K562 (cell line): Measurements from ENCODE around the gene LPAR2. TPM values are rescaled to one million over a fixed set of nuclear protein-coding genes. Genes with fewer than 3 reads are reported as not detected.
A peak's percentile ranks its signal among the peaks of the same experiment; 100 is the strongest.

Experiments
- ATAC-seq: fragments of 200-7000 bp; cut with Tn5 transposase; 3 replicates; pipeline ENCODE4 v1.9.1; 2020; ENCODE audit warnings: moderate library complexity
- BruUV-seq: library from RNA; stranded (reverse); fragments of 400-500 nt; replicated peaks from 2 replicates; lab custom pipeline; 2021; lab: Mats Ljungman, UMichigan
- CTCF ChIA-PET: fragments of 300-600 bp; formaldehyde crosslinking; extraction: SDS; loops from one replicate; lab custom pipeline; 2021; ENCODE audit warnings: low intra/inter-chr PET ratio; lab: Yijun Ruan, JAX
- POLR2A ChIA-PET: fragments of 300-600, 350-650 bp; sonication (Branson Sonifier 250); formaldehyde crosslinking; extraction: SDS; loops from one replicate; lab custom pipeline; 2021; ENCODE audit warnings: antibody characterized with exemption, inconsistent platforms; lab: Yijun Ruan, JAX
- DNase-seq, 4 experiments: peaks; one replicate each; pipeline versions ENCODE4 v3.0.0 to v3.0.0-alpha.2; 2011 to 2018; ENCODE audit warnings: low spot score in 3 of 4, mixed read lengths in 3 of 4; ENCODE audit errors: extremely low read depth in 1 of 4
- FAIRE-seq: peaks from 2 replicates; lab custom pipeline; 2011; peaks lifted over from hg19 to GRCh38; lab: Jason Lieb, UNC
- H2AFZ ChIP-seq: 2 replicates; pipeline ENCODE4 v1.6.0; 2011; ENCODE audit warnings: low read depth, low read length, control low read depth, inconsistent platforms
- H3K27ac ChIP-seq: fragments of 200-600 bp; 3 replicates; pipeline ENCODE4 v1.8.0; 2011; ENCODE audit warnings: low read depth, mild to moderate bottlenecking, control low read depth, inconsistent platforms, low read length, moderate library complexity, mixed read lengths; ENCODE audit errors: extremely low read depth
- H3K27me3 ChIP-seq, 2 experiments: fragments of 300-600 bp in 1 of 2; 2 replicates in 1 of 2; 3 replicates in 1 of 2; pipeline versions ENCODE4 v1.6.0 to v1.8.0; 2011; ENCODE audit warnings: inconsistent platforms in 2 of 2, low read length in 2 of 2, mild to moderate bottlenecking in 1 of 2, mixed read lengths in 1 of 2, moderate library complexity in 1 of 2; ENCODE audit not compliant: control insufficient read depth in 2 of 2, insufficient read depth in 2 of 2
- H3K36me3 ChIP-seq: fragments of 300-600 bp; 3 replicates; pipeline ENCODE4 v1.8.0; 2011; ENCODE audit warnings: mild to moderate bottlenecking, low read length, inconsistent platforms; ENCODE audit not compliant: control insufficient read depth, insufficient read depth
- H3K4me1 ChIP-seq, 2 experiments: fragments of 200-600 bp in 1 of 2; replicated peaks in 1 of 2; 2 replicates in 1 of 2; 3 replicates in 1 of 2; pipeline versions ENCODE4 v1.5.1 to v1.8.0; 2011; ENCODE audit warnings: inconsistent platforms in 2 of 2, low read length in 2 of 2, mild to moderate bottlenecking in 1 of 2, mixed read lengths in 1 of 2, moderate library complexity in 1 of 2; ENCODE audit not compliant: control insufficient read depth in 2 of 2, insufficient read depth in 2 of 2
- H3K4me2 ChIP-seq: 2 replicates; pipeline ENCODE4 v1.6.1; 2011; ENCODE audit warnings: low read length, control low read depth, inconsistent platforms, mixed read lengths; ENCODE audit not compliant: insufficient read depth
- H3K4me3 ChIP-seq: fragments of 200-600 bp; sonication (generic), shearing (Covaris generic); 2 replicates; pipeline ENCODE4 v1.5.1; 2016; ENCODE audit warnings: control low read depth, inconsistent platforms
- H3K79me2 ChIP-seq: fragments of 200-600 bp; 3 replicates; pipeline ENCODE4 v1.8.0; 2011; ENCODE audit warnings: low read length, inconsistent platforms; ENCODE audit not compliant: control insufficient read depth, insufficient read depth
- H3K9ac ChIP-seq, 2 experiments: 2 replicates each; pipeline versions ENCODE4 v1.6.0 to v1.6.1; 2011; ENCODE audit warnings: low read depth in 2 of 2, low read length in 2 of 2, control low read depth in 1 of 2, inconsistent platforms in 1 of 2, mild to moderate bottlenecking in 1 of 2, mixed read lengths in 1 of 2; ENCODE audit not compliant: insufficient read depth in 1 of 2
- H3K9me1 ChIP-seq: one replicate; pipeline ENCODE4 v1.6.0; 2011; ENCODE audit warnings: inconsistent platforms, mild to moderate bottlenecking, low read length, moderate library complexity; ENCODE audit not compliant: control insufficient read depth, insufficient read depth
- H3K9me3 ChIP-seq: replicated peaks from 2 replicates; pipeline ENCODE4 v1.5.1; 2011; ENCODE audit warnings: low read depth, low read length, inconsistent platforms; ENCODE audit not compliant: control insufficient read depth, insufficient read depth
- H4K20me1 ChIP-seq: replicated peaks from 2 replicates; pipeline ENCODE4 v1.6.1; 2011; ENCODE audit warnings: low read length, inconsistent platforms, mixed read lengths; ENCODE audit not compliant: control insufficient read depth, insufficient read depth
- POLR2G ChIP-seq: fragments of 200-400 bp; formaldehyde crosslinking; IDR thresholded peaks from 2 replicates; pipeline ENCODE4 v1.6.1; 2017; ENCODE audit warnings: low read depth, mild to moderate bottlenecking, antibody characterized with exemption, low read length, moderate library complexity
- SPI1 ChIP-seq: IDR thresholded peaks from 2 replicates; pipeline ENCODE4 v1.6.1; 2011; ENCODE audit warnings: low read depth, low read length, control low read depth, borderline replicate concordance
- WGBS: fragments of 100-300 bp; shearing (Covaris generic); methylation state at CpG from one replicate; pipeline ENCODE4 v1.1.6; 2016; ENCODE audit warnings: low coverage, mixed read lengths; ENCODE audit not compliant: insufficient coverage; ENCODE audit errors: missing lambda C conversion rate; 5-methylcytosine and 5-hydroxymethylcytosine counted together
- in situ Hi-C: fragments of 300-500 bp; cut with MboI; formaldehyde crosslinking; loops from 4 replicates; pipeline ENCODE4 v1.15.0; 2018; ENCODE audit warnings: inconsistent platforms, mixed read lengths
- intact Hi-C: fragments of 100-400 bp; cut with micrococcal nuclease; formaldehyde crosslinking; loops from 2 replicates; pipeline ENCODE4 v1.14.2; 2022
- polyA plus RNA-seq, 8 experiments: library from polyadenylated mRNA; depleted of rRNA in 4 of 8; stranded (reverse) in 5 of 8; unstranded in 3 of 8; fragments of >200 nt; fragmentation: Nextera tagmentation in 2 of 8; fragmentation: Illumina TruSeq in 1 of 8; extraction: Ambion mirVana in 2 of 8; extraction: Trizol in 1 of 8; gene quantifications; 2 replicates each; pipeline versions ENCODE4 v1.2.1 to v1.2.3, GENCODE V29; 2011 to 2014; ENCODE audit warnings: inconsistent platforms in 1 of 8, missing spikeins in 1 of 8
- total RNA-seq, 7 experiments: library from RNA; depleted of rRNA in 6 of 7; stranded (reverse); fragments of >200 nt in 6 of 7; fragmentation: Illumina TruSeq in 2 of 7; extraction: Trizol in 2 of 7; gene quantifications; 2 replicates each; pipeline versions ENCODE4 v1.2.1 to v1.2.3, GENCODE V29; 2011 to 2021; ENCODE audit warnings: low replicate concordance in 1 of 7
- TF ChIP-seq, protein P1 (sequence below): fragments of 250-450 bp; sonication (Bioruptor Pico); IDR thresholded peaks from 2 replicates; pipeline ENCODE4 v1.5.0; 2021
- TF ChIP-seq, protein P2 (sequence below): sonication (generic); formaldehyde crosslinking; IDR thresholded peaks from 2 replicates; pipeline ENCODE4 v1.9.0; 2022; ENCODE audit warnings: mild to moderate bottlenecking, missing genetic modification reagents

The LPAR2 gene
- total and polyA plus RNA-seq, 9 of the 15 experiments (the other 6 are each of a cell fraction or from before 2014, with no cell fraction given), result 0.63 to 13.8 (median 4.4) TPM

DNA sequence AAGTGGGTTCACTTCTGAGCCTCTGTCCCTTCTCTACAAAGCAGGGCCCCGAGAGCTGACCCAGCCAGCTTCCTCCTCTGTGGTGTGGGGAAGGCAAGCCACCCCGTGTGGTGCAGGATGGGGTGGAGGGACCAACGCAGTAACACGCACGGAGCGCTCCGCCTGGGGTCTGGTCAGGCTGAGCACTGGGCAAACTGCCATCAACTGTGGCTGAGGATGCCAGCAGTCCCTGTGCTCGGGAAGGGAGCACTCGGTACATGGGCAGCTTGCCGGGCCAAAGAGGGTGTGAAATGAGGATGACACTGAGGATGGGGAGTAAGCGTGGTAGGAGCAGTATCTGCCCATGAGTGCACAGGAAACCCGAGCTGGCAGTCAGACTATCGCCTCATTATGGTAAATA is 23.1 kb upstream of the LPAR2 start:
- ChIA-PET CTCF (no interaction called here), POLR2A (interaction anchor here (5.6 kb wide), 1 partner anchor 11 kb away, joined by 40 read pairs; the partner anchor contains the start of gene ATP13A1)
- no peaks in the 10 kb centered on the region for H3K9me1 ChIP-seq
- H3K79me2 ChIP-seq, result no peaks in the 10 kb centered on the region
- H2AFZ ChIP-seq, result no peak overlapping the region
- H3K9ac ChIP-seq, result no peak overlapping the region; a peak in 1 of 4 replicates
- in situ Hi-C loops (no loop called here), intact Hi-C loops (no loop called here)
- H3K36me3 ChIP-seq, result peaks cover 94% of the 10 kb centered on the region; the same call in 2 of the 3 replicates
- H4K20me1 ChIP-seq, result no peaks in the 10 kb centered on the region
- DNase-seq (no peak), ATAC-seq (no peak), FAIRE-seq (no peak)
- TF ChIP-seq POLR2G, result peak; percentile 47; the same call in 1 of the 2 replicates
- TF ChIP-seq, protein P1, sequence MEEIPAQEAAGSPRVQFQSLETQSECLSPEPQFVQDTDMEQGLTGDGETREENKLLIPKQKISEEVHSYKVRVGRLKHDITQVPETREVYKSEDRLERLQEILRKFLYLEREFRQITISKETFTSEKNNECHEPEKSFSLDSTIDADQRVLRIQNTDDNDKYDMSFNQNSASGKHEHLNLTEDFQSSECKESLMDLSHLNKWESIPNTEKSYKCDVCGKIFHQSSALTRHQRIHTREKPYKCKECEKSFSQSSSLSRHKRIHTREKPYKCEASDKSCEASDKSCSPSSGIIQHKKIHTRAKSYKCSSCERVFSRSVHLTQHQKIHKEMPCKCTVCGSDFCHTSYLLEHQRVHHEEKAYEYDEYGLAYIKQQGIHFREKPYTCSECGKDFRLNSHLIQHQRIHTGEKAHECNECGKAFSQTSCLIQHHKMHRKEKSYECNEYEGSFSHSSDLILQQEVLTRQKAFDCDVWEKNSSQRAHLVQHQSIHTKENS (CRISPR knock-in tag), result no peak
- 90% methylated on average over 8 of the region's 13 CpGs for WGBS
- peaks cover 0 to 4% of the 10 kb centered on the region in 2 experiments; a peak in 1 of 5 replicates for H3K4me1 ChIP-seq
- BruUV-seq, result no TSS peak
- H3K9me3 ChIP-seq, result no peaks in the 10 kb centered on the region
- no peak overlapping the region for H3K4me2 ChIP-seq
- H3K27me3 ChIP-seq, result no peaks in the 10 kb centered on the region
- no peak overlapping the region for H3K27ac ChIP-seq
- H3K4me3 ChIP-seq, result no peak overlapping the region

DNA sequence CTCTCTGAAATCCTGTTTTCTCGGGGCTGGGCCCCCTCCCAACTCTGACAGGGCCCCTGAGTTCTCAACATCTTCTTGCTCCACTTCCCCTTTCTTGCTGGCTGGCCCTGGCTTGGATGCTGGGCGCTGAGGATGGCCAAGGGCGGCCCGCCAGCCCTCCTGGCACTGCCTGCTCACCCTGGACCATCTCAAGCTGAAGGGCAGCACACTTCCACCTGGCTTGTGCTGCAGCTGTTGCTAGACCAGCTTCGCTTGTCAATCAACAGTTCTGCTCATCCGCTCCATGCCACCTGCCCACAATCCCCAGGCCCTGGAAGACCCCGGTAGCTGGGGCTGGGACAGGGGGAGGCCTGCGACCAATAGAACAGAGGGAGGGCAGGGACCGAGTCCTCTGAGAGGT is 22.3 kb upstream of the LPAR2 start:
- no peak for ATAC-seq
- H4K20me1 ChIP-seq, result no peaks in the 10 kb centered on the region
- no peaks in the 10 kb centered on the region for H3K79me2 ChIP-seq
- WGBS, result 92% methylated on average over 5 of the region's 9 CpGs
- no peak for FAIRE-seq
- no TSS peak for BruUV-seq
- peaks cover 0 to 5% of the 10 kb centered on the region in 2 experiments; a peak in 1 of 5 replicates for H3K4me1 ChIP-seq
- H3K4me2 ChIP-seq, result no peak overlapping the region
- H3K36me3 ChIP-seq, result peaks cover 93% of the 10 kb centered on the region; the same call in 2 of the 3 replicates
- in situ Hi-C loops, result no loop called here
- no peak overlapping the region for H3K27ac ChIP-seq
- TF ChIP-seq SPI1 (peak; percentile 71; the same call in 1 of the 2 replicates), POLR2G (peak; percentile 33; the same call in 1 of the 2 replicates)
- TF ChIP-seq, protein P2, sequence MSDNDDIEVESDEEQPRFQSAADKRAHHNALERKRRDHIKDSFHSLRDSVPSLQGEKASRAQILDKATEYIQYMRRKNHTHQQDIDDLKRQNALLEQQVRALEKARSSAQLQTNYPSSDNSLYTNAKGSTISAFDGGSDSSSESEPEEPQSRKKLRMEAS (CRISPR knock-in tag), result no peak
- TF ChIP-seq, all 486 proteins: peak for 2
- H3K9me3 ChIP-seq, result no peaks in the 10 kb centered on the region
- H3K9me1 ChIP-seq, result no peaks in the 10 kb centered on the region
- ChIA-PET CTCF (no interaction called here), POLR2A (interaction anchor here (0.5 to 5.6 kb wide), 2 partner anchors 12 to 118 kb away, joined by 3 to 40 read pairs; partner anchors contain the start of gene ATP13A1)
- H3K4me3 ChIP-seq, result no peak overlapping the region
- no peaks in the 10 kb centered on the region for H3K27me3 ChIP-seq
- no peak for DNase-seq
- H3K9ac ChIP-seq, result no peak overlapping the region
- intact Hi-C loops, result no loop called here
- H2AFZ ChIP-seq, result no peak overlapping the region
